H1 (cell line): ENCODE data around the gene UNC93A. TPM values are rescaled to one million over a fixed set of nuclear protein-coding genes. Genes with fewer than 3 reads are reported as not detected.

Experiments
- CTCF ChIA-PET: fragments of 300-600 bp; sonication (Branson Sonifier 250); formaldehyde crosslinking; loops from one replicate; lab custom pipeline; 2021; ENCODE audit not compliant: partially characterized antibody; lab: Charles Lee
- POLR2A ChIA-PET: fragments of 300-600 bp; sonication (Branson Sonifier 250); formaldehyde crosslinking; loops from one replicate; lab custom pipeline; 2021; ENCODE audit warnings: inconsistent platforms; ENCODE audit not compliant: partially characterized antibody; lab: Charles Lee
- DNase-seq, 2 experiments: peaks; one replicate each; pipeline versions ENCODE4 v3.0.0 to v3.0.0-alpha.2; 2010 to 2022; ENCODE audit warnings: low spot score in 2 of 2, low read depth in 1 of 2, mixed read lengths in 1 of 2
- FAIRE-seq: peaks from 2 replicates; lab custom pipeline; 2011; peaks lifted over from hg19 to GRCh38; lab: Jason Lieb, UNC
- H2AFZ ChIP-seq: 2 replicates; pipeline ENCODE4 v1.8.1; 2012; ENCODE audit warnings: low read length, inconsistent platforms
- H2AK5ac ChIP-seq: 2 replicates; pipeline ENCODE4 v1.6.1; 2013; ENCODE audit warnings: low read depth, low read length
- H2BK120ac ChIP-seq: replicated peaks from 2 replicates; pipeline ENCODE3; 2013; ENCODE audit warnings: low read depth, low read length, inconsistent platforms
- H2BK12ac ChIP-seq: 2 replicates; pipeline ENCODE4 v1.6.1; 2013; ENCODE audit warnings: low read depth, low read length
- H2BK15ac ChIP-seq: 2 replicates; pipeline ENCODE4 v1.6.1; 2013; ENCODE audit warnings: low read length
- H2BK20ac ChIP-seq: 2 replicates; pipeline ENCODE4 v1.6.1; 2013; ENCODE audit warnings: low read length
- H2BK5ac ChIP-seq: 2 replicates; pipeline ENCODE4 v1.6.1; 2013; ENCODE audit warnings: low read depth, low read length
- H3K14ac ChIP-seq: 2 replicates; pipeline ENCODE4 v1.6.1; 2013; ENCODE audit warnings: inconsistent platforms; ENCODE audit not compliant: insufficient read length
- H3K18ac ChIP-seq: 2 replicates; pipeline ENCODE4 v1.6.1; 2013; ENCODE audit warnings: low read length; ENCODE audit errors: extremely low read depth
- H3K23ac ChIP-seq: 2 replicates; pipeline ENCODE4 v1.6.1; 2013; ENCODE audit warnings: inconsistent platforms; ENCODE audit not compliant: insufficient read length
- H3K23me2 ChIP-seq: 2 replicates; pipeline ENCODE4 v1.6.1; 2013; ENCODE audit warnings: low read depth, low read length
- H3K27ac ChIP-seq: 2 replicates; pipeline ENCODE4 v1.6.1; 2011; ENCODE audit warnings: low read depth, low read length, inconsistent platforms
- H3K27me3 ChIP-seq, 4 experiments: replicated peaks in 1 of 4; 1 replicate in 1 of 4; 2 replicates in 3 of 4; pipeline versions ENCODE4 v1.6.1 to v1.8.1; 2011 to 2013; ENCODE audit warnings: low read length in 3 of 4, mild to moderate bottlenecking in 3 of 4, inconsistent platforms in 2 of 4, mixed read lengths in 2 of 4, moderate library complexity in 1 of 4; ENCODE audit not compliant: control insufficient read depth in 3 of 4, insufficient read depth in 3 of 4; ENCODE audit errors: extremely low read depth in 1 of 4
- H3K36me3 ChIP-seq, 4 experiments: 2 replicates each; pipeline versions ENCODE4 v1.6.1 to v1.8.1; 2011 to 2013; ENCODE audit warnings: mild to moderate bottlenecking in 4 of 4, low read length in 3 of 4, moderate library complexity in 2 of 4, control low read depth in 1 of 4, inconsistent platforms in 1 of 4; ENCODE audit not compliant: insufficient read depth in 4 of 4, control insufficient read depth in 2 of 4
- H3K4ac ChIP-seq: replicated peaks from 2 replicates; pipeline ENCODE3; 2013; ENCODE audit warnings: low read length, low read depth, mixed read lengths, inconsistent platforms; ENCODE audit not compliant: insufficient read length
- H3K4me1 ChIP-seq, 4 experiments: replicated peaks in 1 of 4; 1 replicate in 1 of 4; 2 replicates in 3 of 4; pipeline versions ENCODE4 v1.6.1 to v1.8.1; 2011 to 2013; ENCODE audit warnings: low read length in 3 of 4, inconsistent platforms in 2 of 4, mixed read lengths in 1 of 4; ENCODE audit not compliant: insufficient read depth in 4 of 4, control insufficient read depth in 3 of 4
- H3K4me2 ChIP-seq, 2 experiments: 2 replicates each; pipeline versions ENCODE4 v1.6.1 to v1.8.1; 2011 to 2013; ENCODE audit warnings: low read depth in 2 of 2, low read length in 2 of 2, control low read depth in 1 of 2, inconsistent platforms in 1 of 2, mild to moderate bottlenecking in 1 of 2; ENCODE audit not compliant: insufficient read depth in 1 of 2
- H3K4me3 ChIP-seq, 4 experiments: fragments of 200-600, 300-600 bp in 1 of 4; sonication (generic), shearing (Covaris generic), sonication (Bioruptor Twin) in 1 of 4; 2 replicates each; pipeline versions ENCODE4 v1.5.1 to v1.8.1; 2011 to 2016; ENCODE audit warnings: low read length in 4 of 4, low read depth in 3 of 4, control low read depth in 2 of 4, inconsistent platforms in 2 of 4, mild to moderate bottlenecking in 2 of 4, mixed read lengths in 1 of 4, moderate library complexity in 1 of 4; ENCODE audit not compliant: insufficient read depth in 2 of 4; ENCODE audit errors: extremely low read depth in 1 of 4
- H3K56ac ChIP-seq: replicated peaks from 2 replicates; pipeline ENCODE3; 2013; ENCODE audit warnings: low read depth, mild to moderate bottlenecking, mixed read lengths, low read length, inconsistent platforms; ENCODE audit not compliant: insufficient read length
- H3K79me1 ChIP-seq: 2 replicates; pipeline ENCODE4 v1.6.1; 2013; ENCODE audit warnings: low read depth, low read length, control low read depth
- H3K79me2 ChIP-seq, 2 experiments: 2 replicates each; pipeline versions ENCODE4 v1.6.1 to v1.8.1; 2012 to 2013; ENCODE audit warnings: low read length in 2 of 2, mild to moderate bottlenecking in 2 of 2, inconsistent platforms in 1 of 2; ENCODE audit not compliant: insufficient read depth in 2 of 2, control insufficient read depth in 1 of 2
- H3K9ac ChIP-seq, 4 experiments: replicated peaks in 1 of 4; 1 replicate in 1 of 4; 2 replicates in 3 of 4; pipeline versions ENCODE4 v1.6.1 to v1.8.1; 2011 to 2013; ENCODE audit warnings: low read depth in 3 of 4, low read length in 3 of 4, control low read depth in 2 of 4, mild to moderate bottlenecking in 2 of 4, moderate library complexity in 2 of 4, inconsistent platforms in 1 of 4; ENCODE audit errors: extremely low read depth in 1 of 4
- H3K9me3 ChIP-seq, 2 experiments: 2 replicates each; pipeline versions ENCODE4 v1.6.1 to v1.8.1; 2012 to 2013; ENCODE audit warnings: mild to moderate bottlenecking in 2 of 2, moderate library complexity in 2 of 2, control low read depth in 1 of 2, inconsistent platforms in 1 of 2, low read depth in 1 of 2, low read length in 1 of 2, mixed read lengths in 1 of 2; ENCODE audit not compliant: insufficient read depth in 2 of 2
- H4K20me1 ChIP-seq, 2 experiments: replicated peaks in 1 of 2; 2 replicates each; pipeline versions ENCODE3 to v1.8.1; 2011 to 2013; ENCODE audit warnings: inconsistent platforms in 2 of 2, low read length in 2 of 2, mild to moderate bottlenecking in 1 of 2; ENCODE audit not compliant: insufficient read depth in 2 of 2, control insufficient read depth in 1 of 2
- H4K5ac ChIP-seq: 2 replicates; pipeline ENCODE4 v1.6.1; 2013; ENCODE audit warnings: low read length, low read depth, mixed read lengths, inconsistent platforms; ENCODE audit not compliant: insufficient read length
- H4K8ac ChIP-seq: 2 replicates; pipeline ENCODE4 v1.8.0; 2013; ENCODE audit warnings: mild to moderate bottlenecking, moderate library complexity, low read length, inconsistent platforms; ENCODE audit not compliant: insufficient read depth; ENCODE audit errors: extremely low read depth
- H4K91ac ChIP-seq: replicated peaks from 2 replicates; pipeline ENCODE3; 2013; ENCODE audit warnings: low read length, mixed read lengths, inconsistent platforms; ENCODE audit not compliant: insufficient read length
- KDM1A ChIP-seq: fragments of 200-600, 300-600 bp; sonication (generic); IDR thresholded peaks from 2 replicates; pipeline ENCODE4 v1.7.1; 2016; ENCODE audit warnings: mild to moderate bottlenecking, low read length, borderline replicate concordance
- KDM4A ChIP-seq: IDR thresholded peaks from one replicate; pipeline ENCODE4 v1.7.1; 2012; ENCODE audit warnings: low read depth, mild to moderate bottlenecking, moderate library complexity, low read length, inconsistent platforms; ENCODE audit not compliant: severe bottlenecking
- SIX5 ChIP-seq: IDR thresholded peaks from 2 replicates; pipeline ENCODE4 v1.6.1; 2011; ENCODE audit warnings: mild to moderate bottlenecking, low read depth, low read length
- SUZ12 ChIP-seq: fragments of 200-600 bp; sonication (generic); IDR thresholded peaks from 2 replicates; pipeline ENCODE4 v1.6.1; 2012; ENCODE audit warnings: mild to moderate bottlenecking, inconsistent platforms, low read length, moderate library complexity, mixed read lengths
- TAF7 ChIP-seq: optimal IDR thresholded peaks from 2 replicates; pipeline ENCODE3; 2011; ENCODE audit warnings: low read depth, mild to moderate bottlenecking, inconsistent platforms, low read length, moderate library complexity, borderline replicate concordance
- WGBS, 2 experiments: shearing (Covaris generic) in 1 of 2; methylation state at CpG; one replicate each; pipeline versions ENCODE4 v1.1.6 to v1.1.7; 2013 to 2015; ENCODE audit warnings: low lambda C conversion rate in 2 of 2, mixed read lengths in 2 of 2, inconsistent platforms in 1 of 2, low coverage in 1 of 2, missing lambda C conversion rate in 1 of 2; ENCODE audit not compliant: insufficient replicate concordance in 2 of 2, insufficient coverage in 1 of 2, insufficient read length in 1 of 2; ENCODE audit errors: extremely low coverage in 1 of 2, missing lambda C conversion rate in 1 of 2; 5-methylcytosine and 5-hydroxymethylcytosine counted together
- polyA plus RNA-seq, 7 experiments: library from polyadenylated mRNA; depleted of rRNA in 3 of 7; stranded (reverse) in 5 of 7; unstranded in 2 of 7; fragments of >200 nt in 5 of 7; fragments of 200-250 nt in 2 of 7; gene quantifications; 1 replicate in 5 of 7; 2 replicates in 1 of 7; 4 replicates in 1 of 7; pipeline versions ENCODE4 v1.2.1 to v1.2.3, GENCODE V29; 2011 to 2013; ENCODE audit warnings: missing spikeins in 2 of 7, mixed read lengths in 2 of 7
- total RNA-seq: library from RNA; stranded (reverse); fragmentation: NEBNext Ultra II Directional; extraction: Animal tissue kit (Norgen Biotek cat#: 25700); gene quantifications from 2 replicates; pipeline ENCODE4 v1.2.1, GENCODE V29; 2021

UNC93A gene
- total and polyA plus RNA-seq, 2 of the 8 experiments (the other 6 are each of a cell fraction or from before 2014, with no cell fraction given): 0.39 TPM; not detected in 1

GRCh38 chr6:167298127-167298526, 7.0 kb downstream of the UNC93A start:
- H3K14ac ChIP-seq: no peak overlapping the region
- no peak overlapping the region for H3K27ac ChIP-seq
- H3K4me1 ChIP-seq: peaks cover 0 to 10% (median 2%) of the 10 kb centered on the region in 4 experiments; a peak in 2 of 7 replicates
- no peak overlapping the region for H3K4ac ChIP-seq
- H4K91ac ChIP-seq: no peak overlapping the region
- no peaks in the 10 kb centered on the region for H3K27me3 ChIP-seq
- H3K9ac ChIP-seq: no peak overlapping the region
- no peaks in the 10 kb centered on the region for H3K23me2 ChIP-seq
- H4K5ac ChIP-seq: no peak overlapping the region
- TF ChIP-seq SIX5: no peak
- TF ChIP-seq SUZ12: no peak
- TF ChIP-seq KDM4A: no peak
- no peak for TF ChIP-seq KDM1A
- TF ChIP-seq TAF7: no peak
- 88% methylated on average over 4 of the region's 4 CpGs; no CpG with 5 or more reads in 1 of the 2 experiments for WGBS, 2 experiments
- ChIA-PET POLR2A (no interaction called here), CTCF (interaction anchor here (0.6 to 2.8 kb wide), 4 partner anchors 9 to 66 kb away, joined by 3 to 10 read pairs (median 5); no protein-coding TSS in a partner anchor)
- no peak for DNase-seq
- H3K9me3 ChIP-seq: no peaks in the 10 kb centered on the region
- no peak overlapping the region for H2BK12ac ChIP-seq
- no peak overlapping the region for H2BK5ac ChIP-seq
- no peak overlapping the region for H4K8ac ChIP-seq
- no peak overlapping the region for H3K4me2 ChIP-seq
- no peak overlapping the region for H2AFZ ChIP-seq
- H4K20me1 ChIP-seq: no peaks in the 10 kb centered on the region
- H2BK120ac ChIP-seq: no peak overlapping the region
- no peak for FAIRE-seq
- H3K36me3 ChIP-seq: no peaks in the 10 kb centered on the region
- no peak overlapping the region for H3K4me3 ChIP-seq
- H3K23ac ChIP-seq: no peak overlapping the region
- no peak overlapping the region for H2BK20ac ChIP-seq
- no peak overlapping the region for H2AK5ac ChIP-seq
- no peak overlapping the region for H3K18ac ChIP-seq
- H3K79me1 ChIP-seq: no peaks in the 10 kb centered on the region
- H3K79me2 ChIP-seq: no peaks in the 10 kb centered on the region
- H2BK15ac ChIP-seq: peak overlapping the region; percentile 83; the same call in 1 of the 2 replicates
- H3K56ac ChIP-seq: no peak overlapping the region
